H9 (cell line): ENCODE measurements around the gene LSP1. TPM values are rescaled to one million over a fixed set of nuclear protein-coding genes. Genes with fewer than 3 reads are reported as not detected.
A peak's percentile ranks its signal among the peaks of the same experiment; 100 is the strongest.

Experiments
- DNase-seq: peaks from one replicate; pipeline ENCODE4 v3.0.0-alpha.2; 2017
- H2AFZ ChIP-seq: one replicate; pipeline ENCODE4 v1.6.1; 2013; ENCODE audit warnings: mild to moderate bottlenecking, low read length, control low read depth, moderate library complexity
- H2AK5ac ChIP-seq: 2 replicates; pipeline ENCODE4 v1.6.1; 2013; ENCODE audit warnings: low read length, control low read depth, mixed read lengths; ENCODE audit not compliant: insufficient read length
- H2BK120ac ChIP-seq: one replicate; pipeline ENCODE4 v1.6.1; 2013; ENCODE audit warnings: low read depth, mild to moderate bottlenecking, low read length, control low read depth, inconsistent platforms; ENCODE audit not compliant: poor library complexity, severe bottlenecking
- H2BK12ac ChIP-seq: 2 replicates; pipeline ENCODE4 v1.6.1; 2013; ENCODE audit warnings: low read length, control low read depth, mixed read lengths, low read depth; ENCODE audit not compliant: insufficient read length
- H2BK15ac ChIP-seq: 2 replicates; pipeline ENCODE4 v1.6.1; 2013; ENCODE audit warnings: low read depth, low read length, control low read depth
- H2BK20ac ChIP-seq: one replicate; pipeline ENCODE4 v1.6.1; 2013; ENCODE audit warnings: low read depth, mild to moderate bottlenecking, low read length, control low read depth, inconsistent platforms; ENCODE audit not compliant: poor library complexity, severe bottlenecking
- H2BK5ac ChIP-seq: 2 replicates; pipeline ENCODE4 v1.6.1; 2013; ENCODE audit warnings: low read length, control low read depth, mixed read lengths; ENCODE audit not compliant: insufficient read length
- H3K14ac ChIP-seq: 2 replicates; pipeline ENCODE4 v1.6.1; 2013; ENCODE audit warnings: low read length, control low read depth; ENCODE audit not compliant: insufficient read depth
- H3K18ac ChIP-seq: 2 replicates; pipeline ENCODE4 v1.6.1; 2013; ENCODE audit warnings: low read depth, mild to moderate bottlenecking, mixed read lengths, low read length, control low read depth; ENCODE audit not compliant: insufficient read length
- H3K23ac ChIP-seq: 2 replicates; pipeline ENCODE4 v1.6.1; 2013; ENCODE audit warnings: low read length, control low read depth, mixed read lengths, low read depth; ENCODE audit not compliant: insufficient read length
- H3K23me2 ChIP-seq: 2 replicates; pipeline ENCODE4 v1.6.1; 2013; ENCODE audit warnings: low read depth, mild to moderate bottlenecking, mixed read lengths, low read length, control low read depth; ENCODE audit not compliant: insufficient read length, poor library complexity, severe bottlenecking
- H3K27ac ChIP-seq: 2 replicates; pipeline ENCODE4 v1.5.1; 2013; ENCODE audit warnings: low read length, control low read depth, mixed read lengths, low read depth; ENCODE audit not compliant: insufficient read length
- H3K27me3 ChIP-seq: 2 replicates; pipeline ENCODE4 v1.6.1; 2013; ENCODE audit warnings: low read length, control low read depth, inconsistent platforms; ENCODE audit not compliant: insufficient read depth
- H3K4ac ChIP-seq: 2 replicates; pipeline ENCODE4 v1.6.1; 2013; ENCODE audit warnings: low read depth, mild to moderate bottlenecking, control low read depth, inconsistent platforms, low read length, moderate library complexity
- H3K4me1 ChIP-seq: 2 replicates; pipeline ENCODE4 v1.6.1; 2013; ENCODE audit warnings: low read length, control low read depth, inconsistent platforms; ENCODE audit not compliant: insufficient read depth
- H3K4me2 ChIP-seq: 2 replicates; pipeline ENCODE4 v1.6.1; 2013; ENCODE audit warnings: low read length, control low read depth, mixed read lengths; ENCODE audit not compliant: insufficient read length, insufficient read depth
- H3K56ac ChIP-seq: 2 replicates; pipeline ENCODE4 v1.6.1; 2013; ENCODE audit warnings: low read depth, mild to moderate bottlenecking, mixed read lengths, low read length, control low read depth; ENCODE audit not compliant: insufficient read length
- H3K79me1 ChIP-seq: 2 replicates; pipeline ENCODE4 v1.6.1; 2013; ENCODE audit warnings: low read depth, mild to moderate bottlenecking, moderate library complexity, low read length, control low read depth, inconsistent platforms; ENCODE audit not compliant: insufficient read depth, poor library complexity, severe bottlenecking
- H3K79me2 ChIP-seq: 2 replicates; pipeline ENCODE4 v1.6.1; 2013; ENCODE audit warnings: low read length, control low read depth, inconsistent platforms; ENCODE audit not compliant: insufficient read depth
- H3K9ac ChIP-seq: 2 replicates; pipeline ENCODE4 v1.6.1; 2013; ENCODE audit warnings: low read length, control low read depth, mixed read lengths; ENCODE audit not compliant: insufficient read length; ENCODE audit errors: extremely low read depth
- H3K9me3 ChIP-seq: one replicate; pipeline ENCODE4 v1.6.1; 2013; ENCODE audit warnings: low read depth, low read length, inconsistent platforms; ENCODE audit not compliant: control insufficient read depth
- H3T11ph ChIP-seq: one replicate; pipeline ENCODE4 v1.6.1; 2013; ENCODE audit warnings: mild to moderate bottlenecking, low read length, control low read depth, inconsistent platforms
- H4K20me1 ChIP-seq: one replicate; pipeline ENCODE4 v1.6.1; 2013; ENCODE audit not compliant: control insufficient read depth, insufficient read length, insufficient read depth
- H4K5ac ChIP-seq: 2 replicates; pipeline ENCODE4 v1.6.1; 2013; ENCODE audit warnings: low read depth, mild to moderate bottlenecking, mixed read lengths, low read length, control low read depth; ENCODE audit not compliant: insufficient read length
- H4K8ac ChIP-seq: replicated peaks from 2 replicates; pipeline ENCODE4 v1.6.1; 2013; ENCODE audit warnings: low read length, control low read depth, mixed read lengths, low read depth; ENCODE audit not compliant: insufficient read length
- H4K91ac ChIP-seq: 2 replicates; pipeline ENCODE4 v1.6.1; 2013; ENCODE audit warnings: low read depth, mild to moderate bottlenecking, moderate library complexity, mixed read lengths, low read length, control low read depth; ENCODE audit not compliant: insufficient read length
- H3K27ac Mint-ChIP-seq, 3 experiments: 2 replicates in 2 of 3; 3 replicates in 1 of 3; pipeline ENCODE4 v1.8.0; 2020 to 2021; ENCODE audit warnings: mixed read lengths in 3 of 3, mild to moderate bottlenecking in 1 of 3, moderate library complexity in 1 of 3
- H3K27me3 Mint-ChIP-seq: 2 replicates; pipeline ENCODE4 v1.8.0; 2021; ENCODE audit warnings: low read depth, mild to moderate bottlenecking, moderate library complexity, mixed read lengths
- H3K36me3 Mint-ChIP-seq, 3 experiments: 2 replicates in 2 of 3; 3 replicates in 1 of 3; pipeline ENCODE4 v1.8.0; 2020 to 2021; ENCODE audit warnings: low read depth in 3 of 3, mixed read lengths in 3 of 3; ENCODE audit not compliant: insufficient read depth in 1 of 3
- H3K4me1 Mint-ChIP-seq, 2 experiments: 2 replicates each; pipeline ENCODE4 v1.8.0; 2020; ENCODE audit warnings: mixed read lengths in 2 of 2
- H3K4me3 Mint-ChIP-seq, 2 experiments: 2 replicates in 1 of 2; 3 replicates in 1 of 2; pipeline ENCODE4 v1.8.0; 2020 to 2021; ENCODE audit warnings: mild to moderate bottlenecking in 2 of 2, mixed read lengths in 2 of 2, moderate library complexity in 1 of 2
- H3K9me3 Mint-ChIP-seq, 2 experiments: 2 replicates in 1 of 2; 3 replicates in 1 of 2; pipeline ENCODE4 v1.8.0; 2020; ENCODE audit warnings: mild to moderate bottlenecking in 2 of 2, mixed read lengths in 2 of 2, moderate library complexity in 1 of 2
- WGBS: extraction: QIAGEN DNeasy Blood & Tissue Kit; methylation state at CpG from one replicate; pipeline ENCODE4 v1.1.7; 2013; ENCODE audit warnings: missing lambda C conversion rate, low lambda C conversion rate, mixed read lengths; ENCODE audit not compliant: insufficient read length; ENCODE audit errors: extremely low coverage; 5-methylcytosine and 5-hydroxymethylcytosine counted together
- total RNA-seq: library from RNA; stranded (reverse); gene quantifications from 2 replicates; pipeline ENCODE4 v1.2.1, GENCODE V29; 2021
- TF ChIP-seq, protein P1 (sequence below): fragments of 200-600 bp; sonication (generic); conservative IDR thresholded peaks from 3 replicates; pipeline ENCODE4 v1.8.0; 2021; ENCODE audit warnings: antibody characterized with exemption, mild to moderate bottlenecking

LSP1 gene
- total RNA-seq, 1 experiment from 2014 or later = not detected

DNA sequence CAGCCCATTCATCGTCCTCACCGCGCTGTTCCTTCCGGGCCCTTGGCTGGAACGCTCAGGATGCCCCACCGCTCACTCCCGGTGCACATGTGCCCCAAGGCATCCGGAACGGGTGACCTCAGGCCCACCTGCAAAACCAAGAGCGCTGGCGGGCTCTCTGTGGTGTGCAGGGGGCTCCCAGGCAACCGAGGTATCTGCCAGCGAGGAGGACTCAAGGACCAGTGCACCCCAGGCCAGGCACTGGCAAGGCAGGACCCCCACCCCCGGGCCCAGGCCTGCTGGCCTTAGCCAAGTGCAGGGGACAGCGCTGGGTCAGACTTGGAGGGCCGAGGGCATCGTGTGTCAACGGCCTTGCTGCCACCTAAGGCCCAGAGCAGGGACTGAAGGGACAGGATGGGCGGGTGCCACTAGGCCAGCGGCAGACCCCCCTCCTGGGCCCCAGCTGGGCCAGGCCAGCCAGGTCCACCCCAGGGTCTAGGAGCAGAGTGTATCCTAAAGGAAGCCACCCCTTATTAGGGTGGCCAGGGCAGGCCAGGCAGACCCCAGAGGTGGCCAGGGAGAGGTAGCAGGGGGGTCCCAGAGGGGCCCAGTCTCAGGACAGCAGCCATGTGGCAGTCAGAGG lies 75.1 kb downstream of the LSP1 start:
- Mint-ChIP-seq H3K4me3 (no peak overlapping the region), H3K27me3 (peaks cover 16% of the 10 kb centered on the region), H3K9me3 (no peaks in the 10 kb centered on the region), H3K27ac (no peak overlapping the region), H3K4me1 (peaks cover 0 to 6% of the 10 kb centered on the region in 2 experiments; a peak in 1 of 4 replicates), H3K36me3 (no peaks in the 10 kb centered on the region)
- Histone ChIP-seq H4K91ac (no peak overlapping the region), H3K27ac (no peak overlapping the region), H2BK20ac (no peak overlapping the region), H2BK5ac (no peak overlapping the region), H2BK15ac (no peak overlapping the region; the same call in 1 of the 2 replicates), H4K20me1 (no peaks in the 10 kb centered on the region), H3K18ac (no peak overlapping the region), H3K9ac (no peak overlapping the region), H3K9me3 (no peaks in the 10 kb centered on the region), H3K4me1 (no peaks in the 10 kb centered on the region), H3K4ac (no peak overlapping the region), H2AFZ (no peak overlapping the region), H3K23me2 (peaks cover 3% of the 10 kb centered on the region), H4K8ac (no peak overlapping the region), H3K23ac (no peak overlapping the region), H2AK5ac (no peak overlapping the region), H4K5ac (no peak overlapping the region), H3K79me2 (no peaks in the 10 kb centered on the region), H3K4me2 (no peak overlapping the region), H3K27me3 (no peaks in the 10 kb centered on the region), H3T11ph (no peak overlapping the region), H2BK120ac (no peak overlapping the region), H3K14ac (peak overlapping the region; percentile 32), H3K79me1 (no peaks in the 10 kb centered on the region), H3K56ac (no peak overlapping the region), H2BK12ac (no peak overlapping the region)
- WGBS = no CpG with 5 or more reads among the region's 20 CpGs
- DNase-seq = no peak
- TF ChIP-seq, protein P1, sequence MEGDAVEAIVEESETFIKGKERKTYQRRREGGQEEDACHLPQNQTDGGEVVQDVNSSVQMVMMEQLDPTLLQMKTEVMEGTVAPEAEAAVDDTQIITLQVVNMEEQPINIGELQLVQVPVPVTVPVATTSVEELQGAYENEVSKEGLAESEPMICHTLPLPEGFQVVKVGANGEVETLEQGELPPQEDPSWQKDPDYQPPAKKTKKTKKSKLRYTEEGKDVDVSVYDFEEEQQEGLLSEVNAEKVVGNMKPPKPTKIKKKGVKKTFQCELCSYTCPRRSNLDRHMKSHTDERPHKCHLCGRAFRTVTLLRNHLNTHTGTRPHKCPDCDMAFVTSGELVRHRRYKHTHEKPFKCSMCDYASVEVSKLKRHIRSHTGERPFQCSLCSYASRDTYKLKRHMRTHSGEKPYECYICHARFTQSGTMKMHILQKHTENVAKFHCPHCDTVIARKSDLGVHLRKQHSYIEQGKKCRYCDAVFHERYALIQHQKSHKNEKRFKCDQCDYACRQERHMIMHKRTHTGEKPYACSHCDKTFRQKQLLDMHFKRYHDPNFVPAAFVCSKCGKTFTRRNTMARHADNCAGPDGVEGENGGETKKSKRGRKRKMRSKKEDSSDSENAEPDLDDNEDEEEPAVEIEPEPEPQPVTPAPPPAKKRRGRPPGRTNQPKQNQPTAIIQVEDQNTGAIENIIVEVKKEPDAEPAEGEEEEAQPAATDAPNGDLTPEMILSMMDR = no peak
